ENCODE results near the gene PLA2G4A.

- TF ChIP-seq CTCF (IDR thresholded peaks at IDR 0.05), result no peak
- TF ChIP-seq TAF1 (IDR thresholded peaks at IDR 0.05; ENCODE audit: borderline replicate concordance, low read depth, low read length), result no peak
- no peak for TF ChIP-seq EZH2phosphoT487 (IDR thresholded peaks at IDR 0.05; ENCODE audit: borderline replicate concordance, low read depth)
- no peak for TF ChIP-seq GABPA (IDR thresholded peaks at IDR 0.05; ENCODE audit: low read depth)
- TF ChIP-seq MEF2A (IDR thresholded peaks at IDR 0.05; ENCODE audit: borderline replicate concordance, low read depth), result no peak
These were observed 9.6 kb upstream of the PLA2G4A start for GRCh38 chr1:186819126-186819525.
